KMS-11 (cell line): ENCODE results near the gene NME9.
A peak's percentile ranks its signal among the peaks of the same experiment; 100 is the strongest.
"Not testable (repeated sequence)": the region's sequence is repeated elsewhere in the genome, so short reads cannot be mapped to it uniquely, and the experiment has no call there.

Source experiments
- H2AFZ ChIP-seq: fragments of 200-600 bp; sonication (generic); 2 replicates; pipeline ENCODE4 v1.6.1; 2016; ENCODE audit warnings: antibody characterized with exemption, mixed run types, low read depth
- H3K27ac ChIP-seq: fragments of 200-600 bp; sonication (generic); 2 replicates; pipeline ENCODE4 v1.6.1; 2016; ENCODE audit warnings: mild to moderate bottlenecking, mixed run types
- H3K27me3 ChIP-seq: fragments of 200-600 bp; sonication (generic); 2 replicates; pipeline ENCODE4 v1.6.1; 2017; ENCODE audit warnings: mild to moderate bottlenecking, low read depth, mixed run types, moderate library complexity; ENCODE audit not compliant: insufficient read depth
- H3K36me3 ChIP-seq: fragments of 200-600 bp; sonication (generic); 2 replicates; pipeline ENCODE4 v1.6.1; 2017; ENCODE audit warnings: mild to moderate bottlenecking, mixed run types; ENCODE audit not compliant: insufficient read depth
- H3K4me1 ChIP-seq: fragments of 200-600 bp; sonication (generic); 2 replicates; pipeline ENCODE4 v1.6.1; 2016; ENCODE audit warnings: mild to moderate bottlenecking, low read depth, mixed run types; ENCODE audit not compliant: poor library complexity, severe bottlenecking
- H3K4me2 ChIP-seq: fragments of 200-600 bp; sonication (generic); 2 replicates; pipeline ENCODE4 v1.7.0; 2016; ENCODE audit warnings: mild to moderate bottlenecking, mixed run types
- H3K4me3 ChIP-seq: fragments of 200-600 bp; sonication (generic); IDR thresholded peaks from 2 replicates; pipeline ENCODE4 v1.6.1; 2017; ENCODE audit warnings: low read depth, low read length, mixed read lengths; ENCODE audit not compliant: insufficient read depth
- H3K79me2 ChIP-seq: fragments of 200-600 bp; sonication (generic); 2 replicates; pipeline ENCODE4 v1.6.1; 2016; ENCODE audit warnings: low read depth, mixed run types; ENCODE audit not compliant: insufficient read depth
- H3K9ac ChIP-seq: fragments of 200-600 bp; sonication (generic); 2 replicates; pipeline ENCODE4 v1.6.1; 2016; ENCODE audit warnings: mild to moderate bottlenecking, mixed run types
- H4K20me1 ChIP-seq: fragments of 200-600 bp; sonication (generic); 2 replicates; pipeline ENCODE4 v1.6.1; 2016; ENCODE audit warnings: mild to moderate bottlenecking, mixed run types; ENCODE audit not compliant: insufficient read depth
- CTCF ChIP-seq: fragments of 200-600 bp; sonication (generic); conservative IDR thresholded peaks from 2 replicates; pipeline ENCODE4 v1.6.1; 2017; ENCODE audit warnings: low read depth, mild to moderate bottlenecking, antibody characterized with exemption, low read length, moderate library complexity, mixed read lengths

Gene NME9

GRCh38 chr3:138329127-138329983 lies at the start of gene NME9:
TSS of gene NME9 (minus strand) at chr3:138329851. CDS start at chr3:138329335, 516 bp downstream.
- Histone ChIP-seq H3K79me2 (no peaks in the 10 kb centered on the region), H3K4me1 (peaks cover 41% of the 10 kb centered on the region), H3K27me3 (peaks cover 5% of the 10 kb centered on the region; the same call in 1 of the 2 replicates), H3K36me3 (no peaks in the 10 kb centered on the region), H3K4me2 (peak within 1 kb of the TSS; percentile 82), H2AFZ (peak within 1 kb of the TSS; percentile 98), H3K4me3 (peak within 1 kb of the TSS; percentile 85), H3K27ac (no peak within 1 kb of the TSS), H4K20me1 (no peaks in the 10 kb centered on the region), H3K9ac (peak within 1 kb of the TSS; percentile 28)
- peak; percentile 55 for TF ChIP-seq CTCF

DNA sequence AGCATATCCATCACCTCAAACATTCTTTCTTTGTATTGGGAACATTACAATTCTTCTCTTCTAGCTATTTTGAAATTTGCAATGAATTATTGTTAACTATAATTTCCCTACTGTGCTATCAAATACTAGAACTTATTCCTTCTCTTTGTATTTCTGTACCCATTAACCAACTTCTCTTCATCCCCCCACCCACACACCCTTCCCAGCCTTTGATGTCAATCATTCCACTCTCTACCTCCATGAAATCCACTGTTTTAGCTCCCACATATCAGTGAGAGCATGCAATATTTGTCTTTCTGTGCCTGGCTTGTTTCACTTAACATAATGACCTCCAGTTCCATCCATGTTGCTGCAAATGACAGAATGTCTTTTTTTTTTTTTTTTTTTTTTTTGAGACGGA lies 49.3 kb upstream of the NME9 start:
- TF ChIP-seq CTCF, result no peak
- Histone ChIP-seq H3K4me2 (no peak overlapping the region), H3K4me3 (no peak overlapping the region), H4K20me1 (no peaks in the 10 kb centered on the region), H3K36me3 (no peaks in the 10 kb centered on the region), H3K27ac (no peak overlapping the region), H3K79me2 (no peaks in the 10 kb centered on the region), H3K9ac (no peak overlapping the region), H3K4me1 (no peaks in the 10 kb centered on the region), H2AFZ (no peak overlapping the region), H3K27me3 (no peaks in the 10 kb centered on the region)

- Histone ChIP-seq H3K4me3 (no peak overlapping the region), H3K27ac (no peak overlapping the region), H2AFZ (no peak overlapping the region), H3K27me3 (no peaks in the 10 kb centered on the region), H3K36me3 (no peaks in the 10 kb centered on the region), H3K9ac (no peak overlapping the region), H4K20me1 (no peaks in the 10 kb centered on the region), H3K79me2 (no peaks in the 10 kb centered on the region), H3K4me2 (no peak overlapping the region), H3K4me1 (no peaks in the 10 kb centered on the region)
- no peak for TF ChIP-seq CTCF
These were observed 48.7 kb upstream of the NME9 start for GRCh38 chr3:138378331-138378730.

GRCh38 chr3:138377804-138378203 lies 48.2 kb upstream of the NME9 start:
- Histone ChIP-seq H3K4me2 (no peak overlapping the region), H3K4me3 (no peak overlapping the region), H3K36me3 (no peaks in the 10 kb centered on the region), H3K27ac (no peak overlapping the region), H3K9ac (no peak overlapping the region), H2AFZ (no peak overlapping the region), H3K79me2 (no peaks in the 10 kb centered on the region), H4K20me1 (no peaks in the 10 kb centered on the region), H3K27me3 (no peaks in the 10 kb centered on the region), H3K4me1 (no peaks in the 10 kb centered on the region)
- no peak for TF ChIP-seq CTCF

- H4K20me1 ChIP-seq, H3K79me2 ChIP-seq, H3K27me3 ChIP-seq, H3K4me1 ChIP-seq, H3K27ac ChIP-seq, H2AFZ ChIP-seq, H3K9ac ChIP-seq, H3K4me3 ChIP-seq, H3K4me2 ChIP-seq, H3K36me3 ChIP-seq: not testable (repeated sequence)
These were observed 47.6 kb upstream of the NME9 start for GRCh38 chr3:138377212-138377611.
